ENCODE measurements around the gene SETBP1.

The SETBP1 gene

GRCh38 chr18:45085916-45086624 is 405.4 kb downstream of the SETBP1 start:
- TF ChIP-seq, protein P1, sequence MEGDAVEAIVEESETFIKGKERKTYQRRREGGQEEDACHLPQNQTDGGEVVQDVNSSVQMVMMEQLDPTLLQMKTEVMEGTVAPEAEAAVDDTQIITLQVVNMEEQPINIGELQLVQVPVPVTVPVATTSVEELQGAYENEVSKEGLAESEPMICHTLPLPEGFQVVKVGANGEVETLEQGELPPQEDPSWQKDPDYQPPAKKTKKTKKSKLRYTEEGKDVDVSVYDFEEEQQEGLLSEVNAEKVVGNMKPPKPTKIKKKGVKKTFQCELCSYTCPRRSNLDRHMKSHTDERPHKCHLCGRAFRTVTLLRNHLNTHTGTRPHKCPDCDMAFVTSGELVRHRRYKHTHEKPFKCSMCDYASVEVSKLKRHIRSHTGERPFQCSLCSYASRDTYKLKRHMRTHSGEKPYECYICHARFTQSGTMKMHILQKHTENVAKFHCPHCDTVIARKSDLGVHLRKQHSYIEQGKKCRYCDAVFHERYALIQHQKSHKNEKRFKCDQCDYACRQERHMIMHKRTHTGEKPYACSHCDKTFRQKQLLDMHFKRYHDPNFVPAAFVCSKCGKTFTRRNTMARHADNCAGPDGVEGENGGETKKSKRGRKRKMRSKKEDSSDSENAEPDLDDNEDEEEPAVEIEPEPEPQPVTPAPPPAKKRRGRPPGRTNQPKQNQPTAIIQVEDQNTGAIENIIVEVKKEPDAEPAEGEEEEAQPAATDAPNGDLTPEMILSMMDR (IDR thresholded peaks at IDR 0.05; ENCODE audit: low read depth, low read length, missing control alignments): no peak
- no peak for DNase-seq (ENCODE audit: low read depth)
- no peak overlapping the region for H3K4me3 ChIP-seq (ENCODE audit: low read depth, low read length)

- DNase-seq (ENCODE audit: low read depth): no peak
- TF ChIP-seq, protein P1 (IDR thresholded peaks at IDR 0.05; ENCODE audit: low read depth, low read length, missing control alignments): no peak
- no peak overlapping the region for H3K4me3 ChIP-seq (ENCODE audit: low read depth, low read length)
Measured at GRCh38 chr18:45086777-45087176, 406.1 kb downstream of the SETBP1 start.

DNA sequence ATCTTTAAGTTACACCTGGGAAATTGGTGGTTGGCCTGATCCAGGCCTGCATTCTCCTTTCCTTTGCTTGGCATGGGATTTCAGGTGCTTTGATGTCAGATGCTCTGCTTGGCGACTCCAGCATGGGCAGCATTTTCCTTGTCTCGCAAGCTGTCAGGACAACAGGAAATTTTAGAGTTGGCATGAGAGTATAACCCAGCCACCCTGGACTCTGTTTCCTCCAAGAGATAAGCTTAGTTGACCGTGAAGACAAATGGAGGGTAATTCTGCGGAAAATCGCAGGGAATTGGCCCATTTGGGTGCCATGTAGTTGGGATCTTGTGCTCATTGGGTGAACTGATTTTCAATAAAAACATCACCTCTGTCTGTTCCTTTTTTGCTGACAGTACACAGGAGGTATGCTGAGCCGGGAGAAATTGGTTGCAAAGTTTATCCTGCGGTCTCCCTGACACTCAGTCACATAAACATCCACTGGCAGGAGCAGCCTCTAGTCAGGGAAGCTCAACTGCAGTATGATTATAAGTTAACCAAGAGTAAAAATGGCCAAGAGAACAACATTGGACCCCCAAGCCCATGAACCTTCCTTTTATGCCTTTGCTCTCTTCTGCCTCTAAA is 409.9 kb downstream of the SETBP1 start:
- DNase-seq (ENCODE audit: low read depth): no peak

DNA sequence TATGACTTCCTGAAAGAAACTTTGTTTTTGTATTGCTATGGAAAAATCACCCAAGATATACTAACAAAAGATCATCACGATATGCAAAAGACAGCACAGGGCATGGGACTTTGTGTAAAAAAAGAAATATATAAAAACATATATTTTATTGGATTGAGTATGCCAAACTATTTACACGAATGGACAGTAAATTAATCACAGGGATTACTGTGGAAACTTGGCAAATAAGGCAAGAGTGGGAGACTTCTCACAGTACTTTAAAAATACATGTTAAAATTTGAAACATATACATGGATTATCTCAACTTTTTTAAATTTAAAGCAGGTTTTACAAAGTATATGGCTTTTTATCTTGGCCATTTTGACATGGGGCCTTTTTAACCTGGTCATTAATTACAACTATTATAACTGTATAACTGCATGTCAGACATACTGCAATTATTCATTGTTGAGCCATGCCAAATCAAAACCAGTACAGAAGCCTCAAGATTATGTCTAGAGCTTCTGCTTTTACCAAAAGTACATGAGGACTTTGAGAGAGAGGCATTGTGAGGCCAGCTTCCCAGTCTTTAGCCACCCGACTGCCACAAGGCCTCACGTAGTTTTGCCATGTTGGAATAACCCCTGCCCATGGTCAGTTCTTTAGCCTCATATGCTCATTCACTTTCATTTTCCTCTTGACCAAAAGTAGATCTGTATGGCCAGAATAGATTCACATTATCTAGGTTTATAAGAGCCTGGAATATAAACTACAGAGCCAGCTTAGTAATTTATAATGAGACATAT is 419.8 kb downstream of the SETBP1 start:
- TF ChIP-seq, protein P1 (IDR thresholded peaks at IDR 0.05; ENCODE audit: low read depth, low read length, missing control alignments): no peak
- no peak overlapping the region for H3K4me3 ChIP-seq (ENCODE audit: low read depth, low read length)
- DNase-seq (ENCODE audit: low read depth): no peak

More for the DNA sequence above, 409.9 kb downstream of the SETBP1 start:
- H3K4me3 ChIP-seq (ENCODE audit: low read depth, low read length): no peak overlapping the region
- TF ChIP-seq, protein P1 (IDR thresholded peaks at IDR 0.05; ENCODE audit: low read depth, low read length, missing control alignments): no peak

GRCh38 chr18:45102126-45102525 is 421.4 kb downstream of the SETBP1 start:
- TF ChIP-seq, protein P1 (IDR thresholded peaks at IDR 0.05; ENCODE audit: low read depth, low read length, missing control alignments): no peak
- no peak overlapping the region for H3K4me3 ChIP-seq (ENCODE audit: low read depth, low read length)
- DNase-seq (ENCODE audit: low read depth): no peak

- peak overlapping the region; percentile 9; the same call in 1 of the 2 replicates for H3K4me3 ChIP-seq (ENCODE audit: low read depth, low read length)
- TF ChIP-seq, protein P1 (IDR thresholded peaks at IDR 0.05; ENCODE audit: low read depth, low read length, missing control alignments): no peak
- DNase-seq (ENCODE audit: low read depth): no peak
Measured at GRCh38 chr18:45102863-45103262, 422.2 kb downstream of the SETBP1 start.

Data from GM12864 (cell line).